K562 (cell line): ENCODE results near the gene SLFN5.

ENCODE experiments used
- CBFB ChIP-seq: sonication (generic); formaldehyde crosslinking; IDR thresholded peaks from 2 replicates; pipeline ENCODE4 v1.4.0; 2020; ENCODE audit warnings: mild to moderate bottlenecking, missing genetic modification reagents
- CEBPB ChIP-seq: fragments of 450-650 bp; IDR thresholded peaks from 2 replicates; pipeline ENCODE4 v1.6.1; 2016; ENCODE audit warnings: missing genetic modification characterization, missing compliant biosample characterization
- EZH2 ChIP-seq: IDR thresholded peaks from 2 replicates; pipeline ENCODE4 v1.6.1; 2012; ENCODE audit warnings: low read depth, mild to moderate bottlenecking, inconsistent platforms, low read length, borderline replicate concordance
- FOXM1 ChIP-seq, 2 experiments: fragments of 450-650 bp in 1 of 2; sonication (generic) in 1 of 2; formaldehyde crosslinking in 1 of 2; IDR thresholded peaks; 2 replicates each; pipeline versions ENCODE4 v1.6.1 to v1.9.0; 2017 to 2022; ENCODE audit warnings: low read depth in 2 of 2, mild to moderate bottlenecking in 2 of 2, missing genetic modification reagents in 1 of 2, moderate library complexity in 1 of 2
- MED1 ChIP-seq: sonication (generic); formaldehyde crosslinking; IDR thresholded peaks from 2 replicates; pipeline ENCODE4 v1.8.1; 2023; ENCODE audit warnings: missing genetic modification reagents, borderline replicate concordance
- NFXL1 ChIP-seq: fragments of 450-650 bp; formaldehyde crosslinking; IDR thresholded peaks from 2 replicates; pipeline ENCODE4 v1.4.0; 2021; ENCODE audit warnings: mild to moderate bottlenecking
- NR3C1 ChIP-seq: sonication (generic); formaldehyde crosslinking; IDR thresholded peaks from 2 replicates; pipeline ENCODE4 v1.8.1; 2022; ENCODE audit warnings: missing genetic modification reagents
- POLR2AphosphoS5 ChIP-seq: IDR thresholded peaks from 2 replicates; pipeline ENCODE4 v1.6.1; 2011; ENCODE audit warnings: mild to moderate bottlenecking, low read depth, low read length, moderate library complexity; ENCODE audit not compliant: control insufficient read depth, insufficient read depth
- TEAD1 ChIP-seq, 2 experiments: fragments of 450-650 bp in 1 of 2; sonication (generic) in 1 of 2; formaldehyde crosslinking; IDR thresholded peaks; 2 replicates each; pipeline versions ENCODE4 v1.4.0 to v1.8.0; 2020 to 2022; ENCODE audit warnings: mild to moderate bottlenecking in 2 of 2, missing genetic modification reagents in 1 of 2
- ZBTB2 ChIP-seq: fragments of 450-650 bp; IDR thresholded peaks from 2 replicates; pipeline ENCODE4 v1.6.1; 2016; ENCODE audit warnings: antibody characterized with exemption
- ZKSCAN1 ChIP-seq: fragments of 150-350 bp; IDR thresholded peaks from 2 replicates; pipeline ENCODE4 v1.6.1; 2016; ENCODE audit warnings: low read depth, low read length
- ZNF830 ChIP-seq: fragments of 250-450 bp; sonication (Bioruptor Pico); IDR thresholded peaks from 2 replicates; pipeline ENCODE4 v1.5.0; 2021; ENCODE audit warnings: mild to moderate bottlenecking
- TF ChIP-seq, protein P1 (sequence below), 3 experiments: IDR thresholded peaks in 2 of 3; conservative IDR thresholded peaks in 1 of 3; 2 replicates each; pipeline ENCODE4 v1.5.1; 2011 to 2012; ENCODE audit warnings: low read length in 3 of 3, mild to moderate bottlenecking in 3 of 3, control low read depth in 2 of 3, improper control_type of control experiment in 1 of 3, inconsistent platforms in 1 of 3, low read depth in 1 of 3, mixed read lengths in 1 of 3, moderate library complexity in 1 of 3; ENCODE audit not compliant: insufficient read depth in 2 of 3
- TF ChIP-seq, protein P2 (sequence below): IDR thresholded peaks from 2 replicates; pipeline ENCODE4 v1.6.1; 2016; ENCODE audit warnings: missing genetic modification characterization, missing compliant biosample characterization

DNA sequence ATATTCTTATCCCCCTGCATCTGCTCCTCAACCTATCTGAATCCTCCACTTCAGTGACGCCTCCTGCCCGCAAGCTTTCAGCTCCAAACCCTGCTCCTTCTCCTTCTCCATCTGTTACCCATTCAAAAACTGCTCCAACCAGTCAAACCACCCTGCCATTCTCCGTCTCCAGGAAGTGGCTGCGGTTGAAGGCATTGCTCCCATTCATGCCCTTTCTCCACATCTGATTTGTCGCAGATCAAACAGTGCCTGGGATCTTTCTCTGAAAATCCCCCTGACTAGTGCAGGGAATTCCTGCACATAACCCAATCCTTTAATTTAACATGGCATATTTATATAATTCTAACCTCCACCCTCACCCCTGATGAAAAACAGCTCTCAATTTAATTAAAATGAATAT is 56.3 kb downstream of the SLFN5 start:
- TF ChIP-seq CEBPB (tag) (no peak), EZH2 (no peak), FOXM1 (IDR thresholded peaks at IDR 0.05; ENCODE audit: low read depth) (no peak), FOXM1 (CRISPR knock-in tag; IDR thresholded peaks at IDR 0.05; ENCODE audit: low read depth) (no peak), POLR2AphosphoS5 (no peak), NFXL1 (CRISPR knock-in tag) (no peak), NR3C1 (no peak), ZBTB2 (no peak), ZNF830 (no peak), MED1 (CRISPR knock-in tag) (no peak), CBFB (no peak), TEAD1 (CRISPR knock-in tag; IDR thresholded peaks at IDR 0.05) (no peak), ZKSCAN1 (no peak)
- TF ChIP-seq, protein P1, sequence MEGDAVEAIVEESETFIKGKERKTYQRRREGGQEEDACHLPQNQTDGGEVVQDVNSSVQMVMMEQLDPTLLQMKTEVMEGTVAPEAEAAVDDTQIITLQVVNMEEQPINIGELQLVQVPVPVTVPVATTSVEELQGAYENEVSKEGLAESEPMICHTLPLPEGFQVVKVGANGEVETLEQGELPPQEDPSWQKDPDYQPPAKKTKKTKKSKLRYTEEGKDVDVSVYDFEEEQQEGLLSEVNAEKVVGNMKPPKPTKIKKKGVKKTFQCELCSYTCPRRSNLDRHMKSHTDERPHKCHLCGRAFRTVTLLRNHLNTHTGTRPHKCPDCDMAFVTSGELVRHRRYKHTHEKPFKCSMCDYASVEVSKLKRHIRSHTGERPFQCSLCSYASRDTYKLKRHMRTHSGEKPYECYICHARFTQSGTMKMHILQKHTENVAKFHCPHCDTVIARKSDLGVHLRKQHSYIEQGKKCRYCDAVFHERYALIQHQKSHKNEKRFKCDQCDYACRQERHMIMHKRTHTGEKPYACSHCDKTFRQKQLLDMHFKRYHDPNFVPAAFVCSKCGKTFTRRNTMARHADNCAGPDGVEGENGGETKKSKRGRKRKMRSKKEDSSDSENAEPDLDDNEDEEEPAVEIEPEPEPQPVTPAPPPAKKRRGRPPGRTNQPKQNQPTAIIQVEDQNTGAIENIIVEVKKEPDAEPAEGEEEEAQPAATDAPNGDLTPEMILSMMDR (IDR thresholded peaks at IDR 0.05 in 2 of 3, conservative IDR thresholded peaks at IDR 0.05 in 1 of 3; ENCODE audit: insufficient read depth in 2 of 3, low read depth in 1 of 3, low read length in 3 of 3), result no peak
- TF ChIP-seq, protein P2, sequence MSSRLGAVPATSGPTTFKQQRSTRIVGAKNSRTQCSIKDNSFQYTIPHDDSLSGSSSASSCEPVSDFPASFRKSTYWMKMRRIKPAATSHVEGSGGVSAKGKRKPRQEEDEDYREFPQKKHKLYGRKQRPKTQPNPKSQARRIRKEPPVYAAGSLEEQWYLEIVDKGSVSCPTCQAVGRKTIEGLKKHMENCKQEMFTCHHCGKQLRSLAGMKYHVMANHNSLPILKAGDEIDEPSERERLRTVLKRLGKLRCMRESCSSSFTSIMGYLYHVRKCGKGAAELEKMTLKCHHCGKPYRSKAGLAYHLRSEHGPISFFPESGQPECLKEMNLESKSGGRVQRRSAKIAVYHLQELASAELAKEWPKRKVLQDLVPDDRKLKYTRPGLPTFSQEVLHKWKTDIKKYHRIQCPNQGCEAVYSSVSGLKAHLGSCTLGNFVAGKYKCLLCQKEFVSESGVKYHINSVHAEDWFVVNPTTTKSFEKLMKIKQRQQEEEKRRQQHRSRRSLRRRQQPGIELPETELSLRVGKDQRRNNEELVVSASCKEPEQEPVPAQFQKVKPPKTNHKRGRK, result no peak
